AG04449 (cell line): ENCODE results near the gene EVC.
A peak's percentile ranks its signal among the peaks of the same experiment; 100 is the strongest.

Experiments used
- CTCF ChIA-PET: fragments of 350-600 bp; formaldehyde crosslinking; extraction: SDS; loops from one replicate; lab custom pipeline; 2021; ENCODE audit warnings: antibody characterized with exemption; lab: Yijun Ruan, JAX
- POLR2A ChIA-PET: fragments of 400-600, 350-600 bp; formaldehyde crosslinking; extraction: SDS; loops from one replicate; lab custom pipeline; 2020; ENCODE audit warnings: antibody characterized with exemption, inconsistent platforms; lab: Yijun Ruan, JAX
- DNase-seq: peaks from one replicate; pipeline ENCODE4 v3.0.0-alpha.2; 2010; ENCODE audit warnings: low read depth, low spot score
- H3K4me3 ChIP-seq: 2 replicates; pipeline ENCODE4 v1.5.1; 2011; ENCODE audit warnings: low read depth, mild to moderate bottlenecking, control low read depth, low read length
- TF ChIP-seq, protein P1 (sequence below): IDR thresholded peaks from one replicate; pipeline ENCODE4 v1.5.1; 2011; ENCODE audit warnings: mild to moderate bottlenecking, moderate library complexity, low read length, control low read depth, inconsistent platforms; ENCODE audit not compliant: insufficient read depth; ENCODE audit errors: missing control alignments

EVC gene

DNA sequence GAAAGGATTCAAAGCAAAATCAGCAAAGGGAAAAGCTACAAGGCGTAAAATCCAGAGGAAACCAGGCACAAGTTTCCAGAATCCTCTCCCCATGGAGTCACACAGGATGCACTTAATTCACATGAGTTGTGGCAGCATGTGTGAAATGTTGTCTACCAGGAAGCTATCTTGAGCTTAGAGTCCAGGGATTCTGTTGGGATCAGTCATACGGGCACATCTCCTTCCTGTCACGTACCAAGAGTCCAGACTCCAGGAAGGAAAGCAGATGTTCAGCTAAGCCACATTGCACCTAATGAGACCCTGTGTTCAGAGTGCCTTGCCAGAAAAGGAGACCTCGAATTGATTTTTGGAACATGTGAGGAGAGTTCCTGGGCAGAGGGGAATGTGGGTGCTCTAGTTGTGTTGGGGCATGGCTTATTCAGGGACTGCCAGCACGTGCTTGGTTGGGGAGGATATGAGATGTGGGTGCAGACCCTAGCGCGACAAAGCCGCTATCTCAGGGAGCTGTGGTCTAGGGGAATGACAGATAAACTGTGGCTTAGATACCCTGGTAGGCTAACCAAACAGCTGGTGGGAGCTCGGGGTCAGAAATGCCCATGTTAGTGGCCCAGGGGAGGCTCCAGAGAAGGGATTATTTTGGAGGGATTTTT, 70.0 kb downstream of the EVC start:
- no peak overlapping the region for H3K4me3 ChIP-seq
- POLR2A ChIA-PET = interaction anchor here (0.9 kb wide), 1 partner anchor 22 kb away, joined by 3 read pairs; no protein-coding TSS in a partner anchor
- TF ChIP-seq, protein P1, sequence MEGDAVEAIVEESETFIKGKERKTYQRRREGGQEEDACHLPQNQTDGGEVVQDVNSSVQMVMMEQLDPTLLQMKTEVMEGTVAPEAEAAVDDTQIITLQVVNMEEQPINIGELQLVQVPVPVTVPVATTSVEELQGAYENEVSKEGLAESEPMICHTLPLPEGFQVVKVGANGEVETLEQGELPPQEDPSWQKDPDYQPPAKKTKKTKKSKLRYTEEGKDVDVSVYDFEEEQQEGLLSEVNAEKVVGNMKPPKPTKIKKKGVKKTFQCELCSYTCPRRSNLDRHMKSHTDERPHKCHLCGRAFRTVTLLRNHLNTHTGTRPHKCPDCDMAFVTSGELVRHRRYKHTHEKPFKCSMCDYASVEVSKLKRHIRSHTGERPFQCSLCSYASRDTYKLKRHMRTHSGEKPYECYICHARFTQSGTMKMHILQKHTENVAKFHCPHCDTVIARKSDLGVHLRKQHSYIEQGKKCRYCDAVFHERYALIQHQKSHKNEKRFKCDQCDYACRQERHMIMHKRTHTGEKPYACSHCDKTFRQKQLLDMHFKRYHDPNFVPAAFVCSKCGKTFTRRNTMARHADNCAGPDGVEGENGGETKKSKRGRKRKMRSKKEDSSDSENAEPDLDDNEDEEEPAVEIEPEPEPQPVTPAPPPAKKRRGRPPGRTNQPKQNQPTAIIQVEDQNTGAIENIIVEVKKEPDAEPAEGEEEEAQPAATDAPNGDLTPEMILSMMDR = no peak
- CTCF ChIA-PET = interaction anchor here (1.0 to 2.4 kb wide), 4 partner anchors 10 to 70 kb away, joined by 3 to 18 read pairs (median 4); partner anchors contain the start of gene EVC
- DNase-seq = peak; percentile 80

DNA sequence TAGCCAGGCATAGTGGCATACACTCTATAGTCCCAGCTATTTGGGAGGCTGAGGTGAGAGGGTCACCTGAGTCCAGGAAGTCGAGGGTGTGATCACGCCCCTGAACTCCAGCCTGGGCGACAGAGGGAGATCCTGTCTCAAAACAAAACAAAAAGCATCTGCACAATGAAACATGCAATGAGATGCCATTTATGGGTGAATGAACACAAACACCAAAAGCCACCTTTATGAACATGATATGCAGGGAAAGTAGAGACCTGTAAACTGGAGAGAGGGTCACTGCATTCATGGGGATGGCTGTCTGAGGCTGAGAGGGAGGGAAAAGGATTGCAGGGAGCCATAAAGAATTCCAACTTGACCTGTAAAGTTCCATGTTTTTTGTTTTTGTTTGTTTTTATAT, 70.7 kb downstream of the EVC start:
- H3K4me3 ChIP-seq = no peak overlapping the region
- TF ChIP-seq, protein P1 = no peak
- no peak for DNase-seq
- CTCF ChIA-PET = interaction anchor here (1.0 to 2.4 kb wide), 4 partner anchors 9 to 71 kb away, joined by 3 to 18 read pairs (median 4); partner anchors contain the start of gene EVC
- POLR2A ChIA-PET = no interaction called here

DNA sequence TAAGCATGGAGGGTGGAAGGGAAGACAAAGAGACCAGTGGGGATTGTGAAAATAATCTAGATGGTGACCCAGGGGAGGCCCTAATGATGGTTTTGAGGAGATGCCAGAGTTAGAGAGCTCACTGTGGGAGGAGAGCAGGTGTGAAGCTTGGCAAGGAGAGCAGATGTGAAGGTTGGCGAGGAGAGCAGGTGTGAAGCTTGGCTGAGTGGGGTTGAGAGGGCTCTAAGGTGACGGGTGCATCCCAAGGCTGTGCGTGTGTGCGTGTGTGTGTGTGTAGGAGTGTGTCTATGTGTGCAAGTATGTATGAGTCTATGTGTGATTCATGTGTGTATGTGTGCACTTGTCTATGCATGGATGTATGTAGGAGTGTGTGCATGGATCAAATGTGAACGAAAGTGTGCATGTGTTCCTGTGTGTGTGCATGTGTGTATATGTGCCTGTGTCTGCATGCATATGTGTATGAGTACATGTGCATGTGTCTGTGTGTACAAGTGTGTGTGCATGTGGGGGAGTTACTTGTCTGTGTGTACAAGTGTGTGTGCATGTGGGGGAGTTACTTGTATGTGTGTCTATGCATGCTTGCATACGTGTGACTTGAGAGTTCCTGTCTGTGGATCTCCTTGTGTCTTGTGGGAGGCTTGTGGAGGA, 72.0 kb downstream of the EVC start:
- ChIA-PET CTCF (no interaction called here), POLR2A (interaction anchor here (0.5 kb wide), 1 partner anchor 70 kb away, joined by 3 read pairs; no protein-coding TSS in a partner anchor)
- H3K4me3 ChIP-seq = no peak overlapping the region
- TF ChIP-seq, protein P1 = no peak
- DNase-seq = no peak

DNA sequence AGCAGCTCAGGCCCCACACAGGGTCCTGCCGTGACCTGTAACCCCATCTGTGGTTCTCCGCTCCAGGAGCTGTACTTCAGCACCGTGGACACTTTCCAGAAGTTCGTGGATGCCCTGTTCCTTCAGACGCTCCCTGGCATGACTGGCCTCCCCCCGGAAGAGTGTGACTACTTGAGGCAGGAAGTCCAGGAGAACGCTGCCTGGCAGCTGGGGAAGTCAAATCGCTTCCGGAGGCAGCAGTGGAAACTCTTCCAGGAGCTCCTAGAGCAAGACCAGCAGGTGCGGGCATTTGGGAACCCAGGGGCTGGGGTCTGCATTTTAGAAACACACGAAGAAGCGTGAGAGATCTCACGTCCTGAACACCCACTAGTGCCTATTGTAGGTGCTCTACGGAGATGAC, 72.5 kb downstream of the EVC start:
- H3K4me3 ChIP-seq = no peak overlapping the region
- no peak for DNase-seq
- TF ChIP-seq, protein P1 = no peak
- CTCF ChIA-PET = no interaction called here
- POLR2A ChIA-PET = interaction anchor here (0.5 kb wide), 1 partner anchor 71 kb away, joined by 3 read pairs; no protein-coding TSS in a partner anchor

DNA sequence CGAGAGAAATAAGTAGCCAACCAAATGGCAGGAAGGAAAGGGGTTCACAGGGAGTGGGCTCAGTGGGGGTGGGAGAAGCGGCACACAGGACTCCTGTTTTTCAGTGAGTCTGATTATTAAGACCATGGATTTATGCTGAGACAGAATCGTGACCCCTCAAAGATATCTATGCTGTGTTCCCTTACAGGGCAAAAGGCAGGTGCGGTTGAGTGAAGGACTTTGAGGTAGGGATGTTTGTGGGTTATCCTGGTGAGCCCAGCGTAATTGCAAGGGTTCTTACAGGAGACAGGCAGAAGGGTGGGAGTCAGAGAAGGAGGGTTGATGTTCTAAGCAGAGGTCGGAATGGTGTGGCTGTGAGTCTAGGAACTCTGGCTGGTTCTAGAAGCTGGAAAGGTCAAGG, 73.0 kb downstream of the EVC start:
- ChIA-PET CTCF (no interaction called here), POLR2A (no interaction called here)

More for the DNA sequence above, 73.0 kb downstream of the EVC start:
- H3K4me3 ChIP-seq = no peak overlapping the region
- TF ChIP-seq, protein P1 = no peak
- no peak for DNase-seq
